Osteocyte (in vitro differentiated cells): ENCODE results near the gene ALOX12. TPM values are rescaled to one million over a fixed set of nuclear protein-coding genes. Genes with fewer than 3 reads are reported as not detected.
A peak's percentile ranks its signal among the peaks of the same experiment; 100 is the strongest.

Experiments
- DNase-seq: peaks from one replicate; pipeline ENCODE4 v3.0.0; 2021; ENCODE audit warnings: mixed read lengths; ENCODE audit not compliant: unreplicated experiment; ENCODE audit errors: extremely low spot score
- H3K27ac Mint-ChIP-seq: one replicate; pipeline ENCODE4 v1.8.0; 2021; ENCODE audit warnings: mild to moderate bottlenecking, mixed read lengths; ENCODE audit not compliant: unreplicated experiment
- H3K27me3 Mint-ChIP-seq: one replicate; pipeline ENCODE4 v1.8.0; 2021; ENCODE audit warnings: mixed read lengths; ENCODE audit not compliant: unreplicated experiment
- H3K36me3 Mint-ChIP-seq: one replicate; pipeline ENCODE4 v1.8.0; 2021; ENCODE audit warnings: mixed read lengths; ENCODE audit not compliant: unreplicated experiment
- H3K4me1 Mint-ChIP-seq: one replicate; pipeline ENCODE4 v1.8.0; 2021; ENCODE audit warnings: mixed read lengths; ENCODE audit not compliant: unreplicated experiment
- H3K4me3 Mint-ChIP-seq: one replicate; pipeline ENCODE4 v1.8.0; 2021; ENCODE audit warnings: mild to moderate bottlenecking, moderate library complexity, mixed read lengths; ENCODE audit not compliant: unreplicated experiment
- H3K9me3 Mint-ChIP-seq: one replicate; pipeline ENCODE4 v1.8.0; 2021; ENCODE audit warnings: mixed read lengths; ENCODE audit not compliant: unreplicated experiment
- CTCF ChIP-seq: fragments of 200-600 bp; sonication (generic); IDR thresholded peaks from 2 replicates; pipeline ENCODE4 v1.5.0; 2021; ENCODE audit warnings: antibody characterized with exemption, mild to moderate bottlenecking, moderate library complexity
- total RNA-seq: library from RNA; stranded (reverse); gene quantifications from 2 replicates; pipeline ENCODE4 v1.2.1, GENCODE V29; 2021

Gene ALOX12
- total RNA-seq, 1 donor from 2014 or later, result not detected

DNA sequence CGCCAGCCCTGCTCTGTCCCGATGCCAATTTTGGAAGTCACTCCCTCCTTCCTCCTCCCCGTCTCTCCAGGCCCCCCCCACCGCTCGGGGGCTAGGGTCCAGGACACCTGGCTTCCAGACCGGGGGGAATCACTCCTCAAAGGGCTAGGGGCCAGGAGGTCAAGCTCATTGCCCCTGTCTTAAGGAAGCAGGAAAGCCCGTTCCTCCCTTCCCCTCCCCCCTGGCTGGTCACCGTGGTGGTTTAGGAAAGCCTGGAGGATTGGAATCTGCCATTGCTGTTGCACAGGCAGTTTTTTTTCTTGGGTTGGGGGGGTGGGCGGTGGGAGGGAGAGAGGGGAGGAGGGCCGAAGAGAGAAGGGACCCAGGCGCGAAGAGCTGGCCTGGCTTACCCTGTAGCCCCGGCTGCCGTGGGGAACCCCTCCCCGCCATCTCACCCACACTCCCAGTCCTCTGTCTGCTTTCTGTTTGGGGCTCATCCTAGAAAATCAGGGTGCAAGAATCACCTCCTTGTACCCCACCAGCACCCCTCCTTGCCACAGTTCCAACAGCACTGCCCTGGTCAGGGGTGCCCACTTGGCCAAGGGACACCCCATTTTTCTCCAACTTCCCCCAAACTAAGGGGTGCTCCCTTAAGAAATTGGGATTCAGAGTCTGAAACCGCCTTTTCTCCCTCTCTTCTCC is 24.1 kb downstream of the ALOX12 start:
- peak overlapping the region; percentile 61 for H3K4me3 Mint-ChIP-seq
- no peak for DNase-seq
- peak overlapping the region; percentile 79 for H3K27ac Mint-ChIP-seq
- peaks cover 34% of the 10 kb centered on the region for H3K4me1 Mint-ChIP-seq
- TF ChIP-seq CTCF, result no peak
- H3K27me3 Mint-ChIP-seq, result peaks cover 15% of the 10 kb centered on the region
- H3K36me3 Mint-ChIP-seq, result peaks cover 4% of the 10 kb centered on the region
- no peaks in the 10 kb centered on the region for H3K9me3 Mint-ChIP-seq

DNA sequence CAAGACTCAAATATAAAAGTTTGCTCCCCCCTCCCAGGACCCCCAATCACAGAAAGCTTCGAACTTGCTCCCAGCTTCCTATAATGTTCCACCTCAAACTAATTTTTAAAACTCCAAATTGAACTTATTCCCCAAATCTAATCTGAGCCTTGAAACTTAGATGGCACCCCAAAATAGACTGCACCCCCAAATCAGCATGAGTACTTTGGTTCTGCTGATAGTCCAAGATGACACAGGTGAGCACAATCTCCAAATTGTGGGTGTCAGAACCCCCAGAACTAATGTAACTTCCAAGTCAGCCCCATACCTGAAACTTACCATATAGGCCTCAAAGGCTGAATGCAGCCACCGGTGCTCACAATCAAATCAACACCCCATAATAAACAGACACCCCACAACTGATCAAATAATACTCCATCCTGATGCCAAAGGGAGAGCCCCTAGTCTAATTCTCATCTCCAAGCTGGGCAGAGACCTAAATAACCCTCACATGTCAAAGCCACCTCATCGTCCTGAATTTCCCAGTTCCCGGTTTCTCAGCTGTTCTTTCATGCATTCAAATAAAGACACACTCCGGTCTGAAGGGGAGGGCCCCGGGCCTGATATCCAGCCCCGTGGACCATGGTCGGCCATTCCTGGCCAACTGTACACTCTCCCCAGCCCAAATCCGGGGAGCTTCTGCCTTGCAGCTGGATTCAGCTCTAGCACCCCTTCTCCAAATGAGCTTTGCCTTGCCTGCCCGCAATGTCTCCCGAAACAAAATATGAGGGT is 25.2 kb downstream of the ALOX12 start:
- TF ChIP-seq CTCF, result no peak
- Mint-ChIP-seq H3K9me3 (no peaks in the 10 kb centered on the region), H3K36me3 (peaks cover 4% of the 10 kb centered on the region), H3K4me1 (peaks cover 24% of the 10 kb centered on the region), H3K4me3 (peak overlapping the region; percentile 58), H3K27me3 (peaks cover 15% of the 10 kb centered on the region), H3K27ac (peak overlapping the region; percentile 33)
- DNase-seq, result no peak

- Mint-ChIP-seq H3K4me3 (peak overlapping the region; percentile 47), H3K27ac (no peak overlapping the region), H3K36me3 (peaks cover 4% of the 10 kb centered on the region), H3K27me3 (peaks cover 15% of the 10 kb centered on the region), H3K4me1 (peaks cover 24% of the 10 kb centered on the region), H3K9me3 (no peaks in the 10 kb centered on the region)
- DNase-seq, result peak; percentile 93
- TF ChIP-seq CTCF, result peak; percentile 95
Measured at GRCh38 chr17:7021993-7022778, 26.3 kb downstream of the ALOX12 start.

- Mint-ChIP-seq H3K36me3 (no peaks in the 10 kb centered on the region), H3K9me3 (no peaks in the 10 kb centered on the region), H3K27me3 (peaks cover 15% of the 10 kb centered on the region), H3K27ac (no peak within 1 kb of the TSS), H3K4me1 (peaks cover 24% of the 10 kb centered on the region), H3K4me3 (peak within 1 kb of the TSS; percentile 47)
- no peak for DNase-seq
- TF ChIP-seq CTCF, result no peak
Measured at GRCh38 chr17:7022781-7023571, 27.1 kb downstream of the ALOX12 start, which contains the start of gene BCL6B. Gene BCL6B, plus strand, starts transcription at chr17:7023050. Its CDS starts 622 bp downstream, at chr17:7023672.
